Stomach (tissue), 9 donors: ENCODE results near the gene CLMP. TPM values are rescaled to one million over a fixed set of nuclear protein-coding genes. Genes with fewer than 3 reads are reported as not detected.

Experiments
- DNase-seq, 2 donors: peaks; one replicate each; pipeline versions ENCODE4 v3.0.0 to v3.0.0-alpha.2; 2013 to 2019
- H3K27ac ChIP-seq, 5 donors: fragments of 200-600 bp in 4 of 5; sonication (generic) in 4 of 5; one replicate each; pipeline ENCODE4 v1.5.1; 2013 to 2019; ENCODE audit warnings: mild to moderate bottlenecking in 1 of 5, moderate library complexity in 1 of 5
- H3K27me3 ChIP-seq, 3 donors: fragments of 200-600 bp; sonication (generic); one replicate each; pipeline ENCODE4 v1.5.1; 2017 to 2019; ENCODE audit warnings: mixed run types in 1 of 3
- H3K36me3 ChIP-seq, 4 donors: fragments of 200-600 bp; sonication (generic); 1 replicate in 3 of 4; 2 replicates in 1 of 4; pipeline ENCODE4 v1.5.1; 2016 to 2019
- H3K4me1 ChIP-seq, 4 donors: fragments of 200-600 bp; sonication (generic); one replicate each; pipeline ENCODE4 v1.5.1; 2016 to 2019
- H3K4me3 ChIP-seq, 4 donors: fragments of 200-600 bp; sonication (generic) in 3 of 4; one replicate each; pipeline ENCODE4 v1.5.1; 2016 to 2019; ENCODE audit warnings: mild to moderate bottlenecking in 1 of 4
- H3K9me3 ChIP-seq, 4 donors: fragments of 200-600 bp; sonication (generic); one replicate each; pipeline ENCODE4 v1.5.1; 2016 to 2019
- CTCF ChIP-seq, 7 experiments: fragments of 450-650 bp in 4 of 7; fragments of 200-600 bp in 3 of 7; sonication (generic) in 3 of 7; IDR thresholded peaks; one replicate each; pipeline ENCODE4 v1.5.1; 2016 to 2019; ENCODE audit warnings: antibody characterized with exemption in 7 of 7, control low read depth in 2 of 7, mild to moderate bottlenecking in 1 of 7
- EP300 ChIP-seq: sonication (generic); formaldehyde crosslinking; IDR thresholded peaks from one replicate; pipeline ENCODE4 v1.6.1; 2017; ENCODE audit warnings: antibody characterized with exemption
- POLR2A ChIP-seq, 4 donors: fragments of 450-650 bp; IDR thresholded peaks; one replicate each; pipeline ENCODE4 v1.6.1; 2016; ENCODE audit warnings: antibody characterized with exemption in 4 of 4, control low read depth in 2 of 4, mild to moderate bottlenecking in 1 of 4, moderate library complexity in 1 of 4
- POLR2AphosphoS5 ChIP-seq, 3 donors: sonication (generic); formaldehyde crosslinking; IDR thresholded peaks; one replicate each; pipeline ENCODE4 v1.6.1; 2016; ENCODE audit warnings: antibody characterized with exemption in 3 of 3
- WGBS, 5 donors: extraction: QIAGEN DNeasy Blood & Tissue Kit in 3 of 5; methylation state at CpG; one replicate each; pipeline versions ENCODE4 v1.1.5 to v1.1.7; 2013 to 2018; 5-methylcytosine and 5-hydroxymethylcytosine counted together
- intact Hi-C: fragments of 100-400 bp; cut with DNase I; formaldehyde crosslinking; loops from one replicate; pipeline ENCODE4 v1.15.1; 2023; ENCODE audit warnings: low total_unique reads
- polyA plus RNA-seq, 3 donors: library from polyadenylated mRNA; stranded (reverse); fragments of 200-250 nt; gene quantifications; one replicate each; pipeline ENCODE4 v1.2.3, GENCODE V29; 2013
- total RNA-seq, 5 donors: library from RNA; depleted of rRNA; stranded (reverse); fragments of >200 nt; gene quantifications; one replicate each; pipeline versions ENCODE4 v1.1.0 to v1.2.3, GENCODE V29; 2014 to 2016
- donor health status: healthy with polysubstance abuse.
- donor health status: Bipolar disorder and iron deficiency.
- donor health status: healthy.

The CLMP gene
- total and polyA plus RNA-seq, 8 donors, result 4.9 to 81.2 (median 40.5) TPM

GRCh38 chr11:123122341-123122740 is 72.7 kb downstream of the CLMP start:
- Histone ChIP-seq H3K4me1 (peaks cover 0 to 18% (median 8%) of the 10 kb centered on the region in 4 donors), H3K27ac (peak overlapping the region; percentile 5 to 83 (median 64)), H3K27me3 (peaks cover 0 to 8% (median 0%) of the 10 kb centered on the region in 3 donors), H3K9me3 (no peaks in the 10 kb centered on the region), H3K4me3 (no peak overlapping the region), H3K36me3 (no peaks in the 10 kb centered on the region)
- intact Hi-C loops, result no loop called here
- DNase-seq, result no peak
- peak; percentile 31 to 64 (median 50) for TF ChIP-seq POLR2AphosphoS5 (IDR thresholded peaks at IDR 0.05)
- TF ChIP-seq CTCF (IDR thresholded peaks at IDR 0.05), result no peak
- WGBS, 5 donors, result 33 to 49% (median 43%) methylated on average over 8 of the region's 8 CpGs

- peaks cover 0 to 10% (median 3%) of the 10 kb centered on the region in 4 donors for H3K9me3 ChIP-seq
- no peak overlapping the region for H3K27ac ChIP-seq
- no peak overlapping the region for H3K4me3 ChIP-seq
- H3K27me3 ChIP-seq, result no peaks in the 10 kb centered on the region
- peaks cover 0 to 12% (median 1%) of the 10 kb centered on the region in 4 donors for H3K4me1 ChIP-seq
- WGBS, 5 donors, result 86 to 96% (median 93%) methylated on average over 2 of the region's 2 CpGs
- intact Hi-C loops, result no loop called here
- TF ChIP-seq POLR2AphosphoS5 (IDR thresholded peaks at IDR 0.05) (no peak), CTCF (IDR thresholded peaks at IDR 0.05) (no peak), EP300 (no peak), POLR2A (IDR thresholded peaks at IDR 0.05) (no peak)
- no peak for DNase-seq
- H3K36me3 ChIP-seq, result peaks cover 0 to 7% (median 0%) of the 10 kb centered on the region in 4 donors
Measured at GRCh38 chr11:123116486-123116885, 78.6 kb downstream of the CLMP start.

GRCh38 chr11:123111465-123111864 is 83.6 kb downstream of the CLMP start:
- H3K9me3 ChIP-seq, result peaks cover 0 to 10% (median 3%) of the 10 kb centered on the region in 4 donors

GRCh38 chr11:123110397-123110796 is 84.7 kb downstream of the CLMP start:
- peak overlapping the region in 2 of 5 donors; percentile 1 to 78 for H3K27ac ChIP-seq
- H3K4me1 ChIP-seq, result peaks cover 0 to 22% (median 2%) of the 10 kb centered on the region in 4 donors
- intact Hi-C loops, result no loop called here
- no peak for TF ChIP-seq POLR2AphosphoS5 (IDR thresholded peaks at IDR 0.05)
- no peak for TF ChIP-seq POLR2A (IDR thresholded peaks at IDR 0.05)
- TF ChIP-seq CTCF (IDR thresholded peaks at IDR 0.05), result no peak
- no peak for TF ChIP-seq EP300
- DNase-seq, result no peak
- H3K36me3 ChIP-seq, result no peaks in the 10 kb centered on the region
- H3K9me3 ChIP-seq, result peaks cover 0 to under 1% (median 0%) of the 10 kb centered on the region in 4 donors
- 66 to 78% (median 75%) methylated on average over 8 of the region's 8 CpGs for WGBS, 5 donors
- no peak overlapping the region for H3K4me3 ChIP-seq
- no peaks in the 10 kb centered on the region for H3K27me3 ChIP-seq

More at GRCh38 chr11:123111465-123111864, 83.6 kb downstream of the CLMP start:
- peak overlapping the region in 3 of 5 donors; percentile 33 to 78 (median 64) for H3K27ac ChIP-seq
- 47 to 64% (median 62%) methylated on average over 4 of the region's 4 CpGs for WGBS, 5 donors
- H3K4me1 ChIP-seq, result peaks cover 0 to 21% (median 2%) of the 10 kb centered on the region in 4 donors
- no peaks in the 10 kb centered on the region for H3K27me3 ChIP-seq
- intact Hi-C loops, result no loop called here
- DNase-seq, result peak in 1 of 2 donors; percentile 63
- no peak for TF ChIP-seq POLR2A (IDR thresholded peaks at IDR 0.05)
- no peak for TF ChIP-seq EP300
- no peak for TF ChIP-seq POLR2AphosphoS5 (IDR thresholded peaks at IDR 0.05)
- peak in 5 of 7 experiments; percentile 49 to 76 (median 75) for TF ChIP-seq CTCF (IDR thresholded peaks at IDR 0.05)
- no peak overlapping the region for H3K4me3 ChIP-seq
- peaks cover 0 to 7% (median 0%) of the 10 kb centered on the region in 4 donors for H3K36me3 ChIP-seq
